ENCODE results near the gene EXOG.

Gene EXOG

DNA sequence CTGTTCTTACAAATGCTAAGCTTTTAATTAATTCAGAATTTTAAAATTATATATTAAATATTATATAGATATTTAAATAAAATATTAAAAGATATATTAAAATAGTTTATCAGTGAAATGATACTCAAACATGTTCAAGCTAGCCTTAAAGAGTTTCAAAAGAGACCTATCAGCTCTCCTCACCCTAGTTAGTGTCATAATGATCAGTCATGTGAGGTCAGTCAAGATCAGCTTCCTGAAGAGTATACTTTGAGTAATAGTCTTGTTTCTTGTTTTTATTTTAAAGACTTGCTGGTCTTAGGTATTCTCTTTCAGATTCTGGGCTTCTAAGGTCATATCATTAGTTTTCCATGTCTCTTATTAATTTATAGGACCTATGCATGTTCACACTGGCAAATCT lies 14.5 kb downstream of the EXOG start:
- no peak for DNase-seq (ENCODE audit: low spot score)

DNA sequence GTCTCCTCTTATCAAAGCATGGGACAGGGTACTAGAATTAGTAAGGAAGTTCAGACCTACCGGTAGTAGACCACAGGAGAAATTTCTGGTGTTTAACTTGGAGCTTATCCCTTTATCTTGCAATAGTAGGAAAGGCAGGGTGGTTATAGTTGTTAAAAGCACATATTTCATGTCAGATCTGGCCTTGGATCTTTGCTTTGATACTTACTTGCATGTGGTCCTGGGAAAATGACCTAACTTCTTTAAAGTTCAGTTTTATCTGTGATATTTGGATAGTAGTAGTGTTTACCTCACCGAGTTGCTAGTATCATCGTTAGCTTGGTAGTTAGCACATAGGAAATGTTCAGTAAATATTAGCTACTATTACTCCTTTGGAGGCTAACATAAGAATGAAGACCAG lies 15.4 kb downstream of the EXOG start:
- no peak for DNase-seq (ENCODE audit: low spot score)

DNA sequence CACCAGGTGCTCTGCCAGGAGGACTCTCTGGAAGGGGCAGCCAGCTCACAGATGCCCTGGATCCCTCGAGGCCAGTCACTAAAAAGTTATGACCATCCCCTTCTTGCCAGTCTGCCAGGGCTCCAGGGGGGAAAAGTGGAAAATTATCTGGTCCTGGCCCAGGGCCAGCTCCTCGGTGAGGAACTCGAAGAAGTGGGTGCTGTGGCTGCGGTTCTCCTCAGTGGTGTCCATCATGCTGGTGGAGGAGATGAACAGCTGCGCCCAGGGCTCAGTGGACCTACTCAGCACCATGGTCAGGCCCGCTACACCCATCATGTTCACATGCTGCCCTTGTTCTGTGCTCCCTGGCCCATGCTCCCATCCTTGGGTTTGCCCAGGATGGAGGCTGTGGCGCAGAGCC lies 19.2 kb downstream of the EXOG start:
- no peak for DNase-seq (ENCODE audit: low spot score)

DNA sequence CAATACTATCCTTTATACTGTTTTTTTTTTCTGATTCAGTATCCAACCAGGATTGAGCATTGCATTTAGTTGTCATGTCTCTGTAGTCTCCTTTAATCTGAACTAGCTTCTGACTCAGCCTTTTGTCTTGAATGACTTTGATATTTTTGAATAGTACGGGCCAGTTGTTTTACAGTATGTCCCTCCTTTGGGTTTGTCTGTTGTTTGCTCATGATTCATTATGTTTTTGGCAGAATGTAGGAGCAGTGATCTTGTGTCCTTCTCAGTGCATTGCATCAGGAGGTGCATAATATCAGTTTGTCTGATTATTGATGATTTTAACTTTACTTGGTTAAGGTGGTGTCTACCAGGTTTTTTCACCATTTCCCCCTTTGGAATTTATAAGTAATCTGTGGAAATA lies 20.5 kb downstream of the EXOG start:
- DNase-seq (ENCODE audit: low spot score): peak; percentile 28

DNA sequence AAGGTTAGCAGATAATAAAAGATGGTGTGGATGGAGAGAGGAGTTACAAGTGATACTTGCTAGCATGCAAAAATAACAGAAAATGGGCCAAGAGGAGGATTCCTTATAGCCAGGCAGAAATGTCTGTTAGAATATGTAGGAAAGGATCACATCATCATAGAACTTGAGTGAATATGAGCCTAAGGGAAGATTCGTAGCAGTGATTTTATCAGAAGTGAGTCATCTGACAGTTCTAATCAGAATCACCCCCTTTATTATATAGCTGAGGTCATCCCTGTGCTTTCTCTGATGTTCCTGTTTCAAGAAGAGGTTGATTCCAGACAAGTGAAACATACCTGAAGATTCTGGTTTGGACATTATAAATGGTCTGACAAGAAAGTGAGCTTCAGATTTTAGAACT lies 22.9 kb downstream of the EXOG start:
- no peak for DNase-seq (ENCODE audit: low spot score)

DNA sequence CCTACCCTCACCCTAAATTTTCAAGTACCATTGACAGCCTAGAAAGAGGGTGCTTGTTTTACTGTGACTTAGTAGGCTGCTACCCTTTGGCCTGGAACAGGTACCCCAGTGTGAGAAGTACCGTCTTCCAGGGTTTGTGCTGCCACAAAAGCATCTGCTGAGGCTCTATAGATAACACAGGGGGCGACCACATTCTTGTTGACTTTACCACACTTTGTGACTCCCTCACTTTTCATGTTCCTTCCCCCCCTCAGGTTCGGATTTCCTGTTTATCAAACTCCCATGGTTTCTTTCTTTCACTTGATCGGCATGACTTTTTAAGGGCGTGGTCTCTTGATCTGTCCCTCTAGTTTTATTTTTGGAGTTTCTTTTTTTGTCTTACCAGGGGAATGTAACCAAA lies 23.5 kb downstream of the EXOG start:
- no peak for DNase-seq (ENCODE audit: low spot score)

DNA sequence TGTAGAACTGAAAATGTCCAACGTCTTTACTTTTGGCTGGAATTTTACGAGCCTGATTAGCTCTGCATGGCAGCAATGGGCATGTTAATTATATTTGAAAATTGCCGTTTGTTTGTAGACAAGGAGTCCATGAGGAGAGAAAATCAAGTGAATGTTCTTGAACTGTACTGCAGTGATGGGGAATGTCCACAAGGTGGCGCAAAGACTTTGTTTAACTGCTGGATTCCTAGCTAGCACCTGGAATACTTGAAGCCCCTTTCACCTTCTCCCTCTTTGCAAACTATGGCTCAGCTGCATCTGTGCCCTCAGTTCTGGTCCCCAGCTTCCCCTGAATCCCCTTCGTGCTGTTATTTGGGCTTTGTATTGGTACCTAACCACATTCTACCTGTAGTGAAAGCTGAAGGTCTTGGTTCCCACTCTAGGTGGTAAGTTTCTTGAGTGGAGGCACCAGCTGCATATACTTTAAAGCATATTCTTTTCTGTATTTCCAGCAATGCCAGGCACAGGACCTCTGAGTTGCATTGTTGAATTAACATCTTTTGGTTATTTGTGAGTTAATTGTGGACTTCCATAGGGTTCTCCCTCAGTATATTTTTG lies 25.3 kb downstream of the EXOG start:
- DNase-seq (ENCODE audit: low spot score): peak; percentile 75

DNA sequence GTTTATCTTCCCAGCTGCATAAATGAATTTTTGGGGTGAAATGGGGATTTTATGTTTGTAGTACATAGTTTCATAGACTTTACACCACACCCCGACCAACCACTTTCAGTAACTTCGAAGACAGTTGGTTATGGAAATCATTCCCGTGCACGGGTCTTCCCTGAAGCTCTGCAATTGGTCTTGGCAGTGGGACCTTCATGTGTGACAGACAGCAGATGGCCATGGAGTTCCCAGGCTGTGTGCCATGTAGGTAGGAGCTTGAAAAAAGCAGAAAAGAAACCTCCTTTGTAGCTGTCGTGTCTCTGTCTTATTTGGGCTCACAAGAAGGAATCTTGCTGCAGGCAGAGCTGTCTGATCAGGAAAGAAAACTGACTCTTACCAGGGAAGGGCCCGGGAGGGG lies 25.9 kb downstream of the EXOG start:
- no peak for DNase-seq (ENCODE audit: low spot score)

DNA sequence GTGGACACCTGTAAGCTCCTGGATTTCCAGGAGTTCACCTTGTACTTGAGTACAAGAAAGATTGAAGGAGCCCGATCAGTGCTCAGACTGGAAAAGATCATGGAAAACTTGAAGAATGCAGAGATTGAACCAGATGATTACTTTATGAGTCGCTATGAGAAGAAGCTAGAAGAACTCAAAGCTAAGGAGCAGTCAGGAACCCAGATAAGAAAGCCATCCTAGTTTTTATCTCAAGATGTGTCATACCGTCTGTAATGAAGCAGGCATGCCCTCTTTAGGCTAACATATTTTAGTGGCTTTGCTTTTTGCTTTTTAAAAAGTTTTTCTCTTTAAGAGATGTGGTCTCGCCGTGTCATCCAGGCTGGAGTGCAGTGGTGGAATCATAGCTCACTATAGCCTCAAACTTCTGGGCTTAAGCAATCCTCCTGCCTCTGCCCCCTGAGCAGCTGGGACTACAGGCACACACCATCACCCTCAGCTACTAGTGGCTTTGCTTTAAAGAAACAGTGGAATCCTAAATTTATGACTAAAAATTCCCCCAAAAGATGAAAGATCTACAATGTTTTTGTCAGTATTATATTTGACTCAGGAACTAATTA lies 28.1 kb downstream of the EXOG start:
- no peak for DNase-seq (ENCODE audit: low spot score)

DNA sequence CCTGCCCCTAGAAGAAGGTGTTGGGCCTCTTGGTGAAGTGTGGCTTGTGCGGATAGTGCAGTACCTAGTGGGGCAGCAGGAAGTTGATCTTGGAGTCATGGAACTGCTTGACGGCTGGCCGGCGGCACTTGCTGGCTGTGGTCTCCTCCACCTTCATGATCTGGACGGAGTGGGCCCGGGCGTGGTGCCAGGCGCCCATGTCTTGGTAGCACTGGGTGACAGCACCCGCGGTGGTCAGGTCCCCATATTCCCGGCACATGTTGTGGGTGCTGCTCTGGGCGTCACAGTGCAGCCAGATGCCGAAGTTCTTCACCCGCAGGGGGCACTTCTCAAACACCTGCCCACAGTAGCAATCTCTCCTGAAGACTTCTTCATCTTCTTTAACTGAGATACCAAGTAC lies 30.7 kb downstream of the EXOG start:
- DNase-seq (ENCODE audit: low spot score): no peak

DNA sequence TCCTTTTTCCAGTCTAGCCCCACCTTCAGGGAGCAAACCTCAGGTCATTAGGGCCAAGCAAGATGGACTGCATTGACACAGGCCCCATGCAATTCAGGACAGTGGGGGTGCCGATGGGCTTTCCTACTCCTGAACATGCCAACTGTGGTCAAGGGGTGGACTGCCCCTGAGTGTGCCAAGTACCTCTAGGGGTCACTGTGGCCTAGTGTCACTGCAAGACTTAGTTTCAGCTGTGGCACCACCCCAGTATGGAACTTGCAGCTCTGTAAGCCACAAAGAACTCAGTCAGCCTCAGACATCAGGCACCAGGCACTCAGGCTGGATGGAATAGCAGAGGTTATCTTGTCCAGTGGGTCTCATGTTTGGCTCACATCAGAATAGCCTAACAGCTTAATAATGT lies 32.3 kb downstream of the EXOG start:
- no peak for DNase-seq (ENCODE audit: low spot score)

DNA sequence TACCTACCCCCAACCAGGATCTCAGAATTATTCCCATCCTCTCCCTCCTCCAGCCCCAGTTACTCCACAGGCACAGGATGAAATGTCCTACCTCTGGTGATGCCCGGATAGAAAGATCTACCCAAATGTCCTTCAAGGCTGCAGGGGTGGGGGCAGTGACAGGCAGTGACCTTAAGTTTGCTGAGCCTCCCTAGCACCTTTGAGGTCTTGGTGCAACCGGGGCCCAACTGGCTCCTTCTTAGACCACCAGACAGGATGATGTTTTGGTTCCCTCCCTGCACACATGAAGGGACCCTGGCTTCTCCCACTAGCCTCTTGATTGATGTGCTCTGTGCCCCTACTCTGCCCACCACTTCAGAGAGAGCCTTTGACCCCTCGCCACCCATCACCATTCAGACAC lies 36.4 kb downstream of the EXOG start:
- DNase-seq (ENCODE audit: low spot score): no peak

DNA sequence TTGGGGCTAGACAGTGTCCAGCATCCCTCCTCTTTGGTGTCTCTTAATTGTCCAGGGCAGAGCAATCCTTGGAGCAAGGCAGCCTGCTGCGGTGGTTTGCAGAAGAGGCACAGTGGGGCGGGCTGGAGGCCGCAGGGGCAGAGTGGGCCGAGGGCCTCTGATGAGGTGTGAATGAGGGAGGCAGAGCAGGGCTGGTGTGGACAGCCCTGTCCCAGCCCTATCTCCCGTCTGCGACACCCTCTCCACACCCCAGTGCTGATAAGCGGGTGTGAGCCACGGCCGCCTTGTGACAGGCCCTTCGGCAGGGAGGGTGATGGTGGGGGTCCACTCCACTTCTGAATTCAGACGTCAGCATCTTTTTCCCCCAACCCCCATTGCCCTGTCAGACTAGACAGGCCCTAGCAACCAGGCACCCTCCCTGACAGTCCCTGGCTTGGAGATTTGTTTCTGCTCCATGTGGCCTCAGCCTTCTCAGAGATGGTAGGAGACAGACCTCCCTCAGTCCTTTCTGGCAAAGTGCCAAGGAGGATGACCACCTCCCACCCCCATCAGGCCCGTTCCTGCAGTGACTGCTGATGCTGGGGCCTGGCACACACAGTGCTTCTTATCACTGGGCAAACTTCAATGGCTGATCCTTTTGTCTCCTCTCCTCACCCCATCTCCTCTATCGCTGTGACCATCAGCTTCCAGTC lies 37.3 kb downstream of the EXOG start:
- no peak for DNase-seq (ENCODE audit: low spot score)

DNA sequence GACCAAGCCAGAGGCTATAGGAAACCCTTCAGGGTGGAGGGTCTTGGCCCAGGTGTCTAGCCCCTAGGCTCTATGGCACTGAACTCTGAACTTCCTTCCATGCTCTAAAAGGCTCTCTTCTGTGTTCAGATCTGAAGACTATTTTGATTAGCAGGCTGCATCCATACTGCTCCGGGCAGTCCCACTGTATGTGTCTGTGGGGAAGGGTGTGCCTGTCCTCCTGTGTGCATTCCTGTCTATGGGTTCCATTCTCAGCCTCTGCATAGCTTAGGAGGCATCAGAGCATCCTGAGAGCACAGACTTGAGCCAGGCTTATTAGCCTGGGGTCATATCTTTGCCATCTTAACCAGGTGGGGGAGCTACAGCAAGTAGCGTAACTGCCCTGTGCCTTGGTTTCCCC lies 38.0 kb downstream of the EXOG start:
- no peak for DNase-seq (ENCODE audit: low spot score)

DNA sequence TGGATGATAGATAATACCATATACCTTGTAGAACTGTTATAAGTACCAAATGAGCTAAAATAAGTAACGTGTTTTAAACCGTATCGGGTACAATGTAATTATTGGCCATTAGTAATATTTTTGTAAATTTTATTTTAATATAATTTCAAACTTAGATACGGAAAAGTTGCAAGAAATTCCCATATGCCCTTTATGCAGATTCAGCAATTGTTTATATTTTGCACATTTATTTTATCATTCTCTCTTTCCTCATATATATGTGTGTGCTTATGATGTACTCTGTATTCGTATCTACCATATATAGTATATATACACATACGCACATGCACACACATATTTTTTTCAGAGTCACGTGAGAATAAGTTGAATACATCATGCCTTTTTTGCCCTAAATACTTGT lies 38.5 kb downstream of the EXOG start:
- no peak for DNase-seq (ENCODE audit: low spot score)

DNA sequence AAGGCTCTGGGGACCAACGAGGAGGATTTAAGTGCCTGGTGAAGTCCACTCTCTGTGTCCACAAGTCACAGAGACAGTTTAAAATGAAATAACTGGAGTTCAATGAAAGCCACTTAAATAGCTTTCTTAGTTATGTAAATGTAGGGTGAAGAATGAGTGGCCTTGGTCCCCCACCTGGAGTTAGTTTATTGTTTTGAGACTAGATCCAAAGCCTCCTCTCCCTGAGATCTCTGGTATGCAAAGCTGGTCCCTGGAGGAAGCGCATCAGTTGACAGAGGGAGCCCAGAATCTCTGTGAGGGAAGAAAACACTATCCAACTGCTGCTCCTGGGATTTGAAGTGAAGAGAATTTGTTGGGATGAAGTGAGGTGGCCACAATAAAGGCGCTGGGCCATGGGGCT lies 40.5 kb downstream of the EXOG start:
- no peak for DNase-seq (ENCODE audit: low spot score)

DNA sequence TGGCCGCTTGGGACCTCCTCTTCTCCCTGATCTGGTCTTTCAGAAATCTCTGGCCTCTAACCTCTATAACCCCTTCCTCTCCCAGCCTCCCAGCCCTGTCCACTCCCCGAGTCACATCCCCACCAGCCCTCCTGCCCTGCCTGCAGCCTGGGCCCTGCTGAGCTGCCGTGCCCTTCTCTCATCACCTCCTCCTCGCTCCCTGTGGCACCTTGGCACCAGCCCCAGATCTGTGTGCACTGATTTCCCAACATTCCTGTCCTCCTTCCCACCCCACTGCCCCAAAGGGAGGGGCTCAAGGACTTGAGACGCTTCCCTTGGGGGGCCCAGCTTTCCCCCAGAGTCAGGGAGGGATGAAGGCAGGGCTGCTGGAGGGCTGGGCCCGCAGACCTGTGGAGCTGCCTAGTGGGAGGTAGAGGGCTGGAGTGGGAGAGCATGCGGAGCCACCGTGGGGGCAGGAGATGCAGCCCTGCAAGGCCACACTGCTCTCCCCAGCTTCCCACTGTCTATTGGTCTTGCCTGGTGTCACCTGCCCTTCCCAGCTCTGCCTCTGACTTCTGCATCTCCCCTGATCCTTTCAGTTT lies 42.7 kb downstream of the EXOG start:
- no peak for DNase-seq (ENCODE audit: low spot score)

DNA sequence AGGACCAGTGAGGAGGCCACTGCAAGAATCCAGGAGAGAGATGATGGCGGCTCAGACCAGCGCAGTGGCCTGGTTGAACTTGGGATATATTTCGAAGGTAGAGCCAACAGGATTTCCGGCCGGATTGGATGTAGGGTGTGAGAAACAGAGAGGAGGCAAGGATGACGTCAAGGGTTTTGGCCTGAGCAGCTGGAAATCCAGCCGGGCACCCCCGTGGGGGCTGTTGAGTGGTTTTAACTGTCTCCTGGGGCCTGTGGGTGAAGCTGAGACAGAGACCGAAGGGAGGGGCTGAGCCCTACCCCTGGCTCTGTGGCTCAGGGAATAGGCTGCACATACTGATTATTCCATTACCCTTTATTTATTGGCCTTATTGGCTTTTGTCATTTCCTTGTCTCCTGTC lies 45.7 kb downstream of the EXOG start:
- DNase-seq (ENCODE audit: low spot score): no peak

DNA sequence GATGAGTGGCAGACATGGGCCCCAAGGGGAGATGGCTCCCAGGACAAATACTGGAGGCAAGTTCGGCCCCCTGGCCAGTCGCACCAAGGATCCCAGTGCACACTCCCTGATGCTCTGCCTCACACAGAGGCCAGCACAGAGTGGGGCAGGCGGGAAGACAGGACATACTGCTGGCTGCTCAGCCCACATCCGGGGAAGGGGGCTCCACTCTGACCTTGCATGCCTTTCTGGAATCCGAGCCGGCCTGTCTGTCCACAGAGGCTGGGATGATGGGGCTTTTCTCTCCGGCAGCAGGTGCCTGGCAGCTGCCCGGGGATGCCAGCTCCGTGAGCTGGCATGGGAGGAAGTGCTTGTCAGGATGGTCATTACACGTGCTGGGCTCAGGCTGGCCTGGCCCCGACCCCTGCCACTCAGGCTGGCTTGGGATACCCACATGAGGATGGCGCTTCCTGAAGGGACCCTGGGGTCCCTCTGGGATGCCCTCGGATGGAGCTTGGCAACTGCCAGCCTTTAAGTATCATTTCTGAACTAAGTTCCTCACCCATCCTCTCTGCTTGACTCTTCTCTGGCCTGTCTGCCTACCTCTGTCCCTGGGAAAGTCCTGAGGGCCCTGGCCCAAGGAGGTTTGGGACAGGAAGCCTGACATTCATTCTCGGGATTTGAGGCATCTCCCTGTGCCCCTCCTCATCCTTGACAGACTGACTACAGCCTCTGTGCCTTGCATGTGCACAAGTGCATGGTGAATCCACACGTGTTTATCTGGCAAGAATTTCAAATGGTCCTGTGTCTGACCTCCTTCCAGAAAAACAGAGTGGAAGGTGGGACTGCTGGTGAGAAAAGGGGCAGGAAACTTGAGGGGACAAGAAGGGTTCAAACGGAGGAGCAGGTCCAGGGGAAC lies 46.5 kb downstream of the EXOG start:
- no peak for DNase-seq (ENCODE audit: low spot score)

DNA sequence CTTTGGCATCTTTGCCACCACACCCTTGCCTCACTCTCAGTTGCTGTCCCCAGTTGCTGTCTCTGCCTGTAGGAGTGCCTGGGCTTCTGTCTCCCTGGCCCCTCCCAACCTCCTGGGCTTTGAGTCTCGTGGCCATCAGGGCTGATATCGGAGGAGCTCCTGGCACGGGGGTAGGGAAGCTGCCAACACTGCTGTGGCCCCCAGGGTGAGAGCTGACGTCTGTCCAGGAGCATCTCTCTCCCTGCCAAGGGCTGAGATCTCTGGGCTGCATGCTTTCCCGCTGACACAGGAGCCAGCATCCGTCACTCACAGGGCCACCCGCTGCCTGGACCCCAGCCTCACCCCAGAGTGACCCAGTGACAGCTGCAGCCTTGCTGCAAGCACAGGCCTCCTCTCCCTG lies 47.4 kb downstream of the EXOG start:
- DNase-seq (ENCODE audit: low spot score): no peak

DNA sequence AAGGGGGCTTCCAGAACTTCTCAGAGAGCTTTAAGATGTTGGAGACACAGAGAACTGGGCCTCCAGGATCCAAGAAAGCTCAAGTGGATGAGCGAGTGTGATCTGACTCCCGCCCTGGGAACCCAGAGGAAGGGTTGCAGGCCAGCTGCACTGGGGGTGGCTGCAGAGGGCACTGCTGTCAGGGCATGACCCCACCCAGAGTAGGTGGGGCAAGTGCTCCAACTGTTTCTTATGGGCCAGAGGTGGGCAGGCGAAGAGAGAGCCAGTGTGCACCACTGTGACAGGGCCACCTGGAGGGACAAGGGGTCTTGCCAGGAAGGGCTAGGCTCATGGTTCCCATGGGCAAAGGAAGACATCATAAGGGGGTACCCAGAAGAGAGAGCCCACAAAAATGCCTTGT lies 48.8 kb downstream of the EXOG start:
- DNase-seq (ENCODE audit: low spot score): no peak

DNA sequence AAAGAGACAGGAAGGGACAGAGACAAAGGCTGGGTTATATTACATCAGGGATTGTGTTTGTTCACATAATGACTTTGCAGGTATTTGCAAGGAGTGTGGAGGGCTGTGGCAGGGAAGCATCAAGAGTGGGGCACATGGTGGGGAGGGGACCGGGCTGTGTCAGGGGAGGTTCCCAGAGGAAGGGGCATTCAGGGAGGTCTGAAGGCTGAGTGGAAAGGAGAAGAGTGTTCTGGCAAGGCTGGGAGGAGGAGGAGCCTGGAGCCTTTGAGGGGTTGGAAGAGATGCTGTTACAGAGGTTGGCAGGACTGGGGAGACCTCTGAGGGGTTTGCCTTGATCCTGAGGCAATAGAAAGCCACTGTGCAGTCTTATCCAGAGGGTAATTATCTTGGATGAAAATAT lies 49.4 kb downstream of the EXOG start:
- DNase-seq (ENCODE audit: low spot score): no peak

DNA sequence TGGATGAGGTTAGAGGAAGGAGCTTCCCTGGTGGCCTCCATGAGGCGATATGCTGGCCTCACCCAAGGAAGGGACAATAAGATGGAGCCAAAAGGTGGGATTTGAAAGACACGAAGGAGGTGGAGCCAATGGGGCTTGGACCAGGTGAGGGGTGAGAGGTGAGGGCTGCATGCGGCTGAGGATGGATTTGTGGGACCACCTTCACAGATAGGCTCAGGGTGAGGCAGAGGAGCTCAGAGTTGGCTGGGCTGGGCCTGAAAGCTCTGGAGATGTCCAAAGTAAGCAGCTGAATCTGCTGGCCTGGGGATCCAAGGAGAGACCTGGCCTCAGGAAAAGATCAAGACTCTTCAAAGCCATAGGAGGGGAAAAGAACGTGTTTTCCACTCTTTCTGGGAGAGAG lies 49.8 kb downstream of the EXOG start:
- no peak for DNase-seq (ENCODE audit: low spot score)

Measured in RKO (cell line).